ENCODE data around the gene HYAL1. TPM values are rescaled to one million over a fixed set of nuclear protein-coding genes. Genes with fewer than 3 reads are reported as not detected.
"Not testable (repeated sequence)": the region's sequence is repeated elsewhere in the genome, so short reads cannot be mapped to it uniquely, and the experiment has no call there.

HYAL1 gene
- total RNA-seq, 1 experiment from 2014 or later, result 6.2 TPM

GRCh38 chr3:50264383-50264963 lies 38.9 kb downstream of the HYAL1 start:
- DNase-seq (ENCODE audit: extremely low read depth, low read depth), result no peak

- DNase-seq (ENCODE audit: extremely low read depth, low read depth), result no peak
Observed at GRCh38 chr3:50263478-50264382, 39.6 kb downstream of the HYAL1 start.

GRCh38 chr3:50262778-50263177 lies 40.6 kb downstream of the HYAL1 start:
- no peak for DNase-seq (ENCODE audit: extremely low read depth, low read depth)

- not testable (repeated sequence) for DNase-seq (ENCODE audit: extremely low read depth, low read depth)
Observed at GRCh38 chr3:50262200-50262599, 41.2 kb downstream of the HYAL1 start.

- DNase-seq (ENCODE audit: extremely low read depth, low read depth), result no peak
Observed at GRCh38 chr3:50261505-50261904, 41.9 kb downstream of the HYAL1 start.

- no peak for DNase-seq (ENCODE audit: extremely low read depth, low read depth)
Observed at GRCh38 chr3:50260942-50261441, 42.4 kb downstream of the HYAL1 start.

- peak; percentile 80 for DNase-seq (ENCODE audit: extremely low read depth, low read depth)
Observed at GRCh38 chr3:50260027-50260941, 43.1 kb downstream of the HYAL1 start.

- no peak for DNase-seq (ENCODE audit: extremely low read depth, low read depth)
Observed at GRCh38 chr3:50259432-50260026, 43.8 kb downstream of the HYAL1 start.

GRCh38 chr3:50258979-50259378 lies 44.4 kb downstream of the HYAL1 start:
- DNase-seq (ENCODE audit: extremely low read depth, low read depth), result no peak

- DNase-seq (ENCODE audit: extremely low read depth, low read depth), result no peak
Observed at GRCh38 chr3:50258029-50258680, 45.2 kb downstream of the HYAL1 start.

- no peak for DNase-seq (ENCODE audit: extremely low read depth, low read depth)
Observed at GRCh38 chr3:50256978-50257890, 46.1 kb downstream of the HYAL1 start.

- DNase-seq (ENCODE audit: extremely low read depth, low read depth), result no peak
Observed at GRCh38 chr3:50255251-50255615, 48.1 kb downstream of the HYAL1 start.

- no peak for DNase-seq (ENCODE audit: extremely low read depth, low read depth)
Observed at GRCh38 chr3:50254577-50255250, 48.7 kb downstream of the HYAL1 start.

- no peak for DNase-seq (ENCODE audit: extremely low read depth, low read depth)
Observed at GRCh38 chr3:50251220-50251619, 52.2 kb downstream of the HYAL1 start.

- DNase-seq (ENCODE audit: extremely low read depth, low read depth), result no peak
Observed at GRCh38 chr3:50250514-50250913, 52.9 kb downstream of the HYAL1 start.

Measured in NCI-H460 (cell line).